Measurements from ENCODE around the gene SPTSSB.

DNA sequence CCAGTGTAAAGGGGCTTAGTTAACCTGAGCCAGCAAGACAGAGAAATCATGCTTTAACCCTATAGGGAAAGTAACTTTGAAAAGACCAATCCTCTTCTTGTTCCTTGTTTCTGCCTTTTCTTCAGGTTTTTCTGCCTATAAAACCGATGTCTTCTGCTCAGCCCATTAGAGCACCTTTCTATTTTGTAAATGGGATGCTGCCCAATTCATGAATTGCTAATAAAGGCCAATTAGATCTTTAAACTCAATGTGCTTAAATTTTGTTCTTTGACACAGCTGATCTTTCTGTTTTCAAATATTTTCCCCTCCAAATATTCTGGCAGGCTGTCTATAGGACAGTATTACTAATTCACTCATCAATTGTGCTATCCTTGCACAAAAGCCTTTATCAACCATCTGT is 33.8 kb upstream of the SPTSSB start:
- TF ChIP-seq BHLHE40 (IDR thresholded peaks at IDR 0.05; ENCODE audit: borderline replicate concordance): no peak
- no peak for TF ChIP-seq ARNT (IDR thresholded peaks at IDR 0.05)
- no peak for TF ChIP-seq TARDBP (IDR thresholded peaks at IDR 0.05)
- TF ChIP-seq L3MBTL2 (conservative IDR thresholded peaks at IDR 0.05): no peak
- TF ChIP-seq SP1 (IDR thresholded peaks at IDR 0.05): no peak
- no peak for TF ChIP-seq HDGF (IDR thresholded peaks at IDR 0.05; ENCODE audit: borderline replicate concordance)
- TF ChIP-seq FOXK2 (IDR thresholded peaks at IDR 0.05): no peak
